Measurements from ENCODE around the gene NOL6. TPM values are rescaled to one million over a fixed set of nuclear protein-coding genes. Genes with fewer than 3 reads are reported as not detected.
A peak's percentile ranks its signal among the peaks of the same experiment; 100 is the strongest.

The NOL6 gene
- total RNA-seq, 1 experiment from 2014 or later: 36.4 TPM

- no peak overlapping the region for H3K9ac ChIP-seq (ENCODE audit: low read length)
- no peak overlapping the region for H3K4me3 ChIP-seq (replicated peaks in 1 of 2; ENCODE audit: low read depth in 1 of 2, low read length in 2 of 2)
- RAD21 ChIA-PET (ENCODE audit: low non-redundant PET in 1 of 2, low total read pairs in 2 of 2, uncharacterized antibody in 2 of 2, unreplicated experiment in 2 of 2): no interaction called here
- CTCF ChIA-PET: interaction anchor here (0.6 kb wide), 1 partner anchor 33 kb away, joined by 4 read pairs; no protein-coding TSS in a partner anchor
- H4K20me1 ChIP-seq (ENCODE audit: insufficient read depth): no peaks in the 10 kb centered on the region
- no peak for TF ChIP-seq ATF3 (IDR thresholded peaks at IDR 0.05)
- TF ChIP-seq CBX3 (IDR thresholded peaks at IDR 0.05; ENCODE audit: low read depth): no peak
- no peak for TF ChIP-seq TCF7L2 (IDR thresholded peaks at IDR 0.05; ENCODE audit: borderline replicate concordance, extremely low read depth, insufficient read depth, insufficient read length)
- no TSS peak for BruUV-seq (replicated peaks)
- POLR2A ChIA-PET: no interaction called here
- no peak overlapping the region for H3K4me2 ChIP-seq (ENCODE audit: low read length)
- no peaks in the 10 kb centered on the region for H3K79me2 ChIP-seq (ENCODE audit: insufficient read depth, low read length)
- no peak for ATAC-seq
- H3K9me3 ChIP-seq (ENCODE audit: control insufficient read depth in 1 of 2, insufficient read depth in 1 of 2, low read depth in 1 of 2, low read length in 2 of 2): no peaks in the 10 kb centered on the region
- intact Hi-C loops (cut with micrococcal nuclease): loop anchor here (10.0 kb wide), 1 partner anchor 65 kb away; no protein-coding TSS in a partner anchor
- H3K4me1 ChIP-seq (ENCODE audit: control insufficient read depth in 1 of 2, insufficient read depth in 2 of 2, low read length in 2 of 2): peaks cover 23 to 32% of the 10 kb centered on the region in 2 experiments
- H3K36me3 ChIP-seq (ENCODE audit: control insufficient read depth in 1 of 2, insufficient read depth in 2 of 2, low read length in 2 of 2): no peaks in the 10 kb centered on the region
- DNase-seq (ENCODE audit: low read depth, low spot score): no peak
- H3K27me3 ChIP-seq (ENCODE audit: insufficient read depth, low read length): no peaks in the 10 kb centered on the region
- H2AFZ ChIP-seq (ENCODE audit: low read depth, low read length, poor library complexity, severe bottlenecking): no peak overlapping the region
- no peaks in the 10 kb centered on the region for H3K9me2 ChIP-seq (ENCODE audit: insufficient read depth)
- H3K27ac ChIP-seq (ENCODE audit: low read depth, low read length): no peak overlapping the region
Measured at GRCh38 chr9:33419708-33420303, 53.9 kb downstream of the NOL6 start.

- H3K27me3 ChIP-seq (ENCODE audit: insufficient read depth, low read length): no peaks in the 10 kb centered on the region
- no peaks in the 10 kb centered on the region for H3K9me3 ChIP-seq (ENCODE audit: control insufficient read depth in 1 of 2, insufficient read depth in 1 of 2, low read depth in 1 of 2, low read length in 2 of 2)
- RAD21 ChIA-PET (ENCODE audit: low non-redundant PET in 1 of 2, low total read pairs in 2 of 2, uncharacterized antibody in 2 of 2, unreplicated experiment in 2 of 2): no interaction called here
- no peak overlapping the region for H3K9ac ChIP-seq (ENCODE audit: low read length)
- peak overlapping the region; percentile 58 for H3K4me2 ChIP-seq (ENCODE audit: low read length)
- H3K4me3 ChIP-seq (replicated peaks in 1 of 2; ENCODE audit: low read depth in 1 of 2, low read length in 2 of 2): no peak overlapping the region
- intact Hi-C loops (cut with micrococcal nuclease): loop anchor here (10.0 kb wide), 1 partner anchor 63 kb away; no protein-coding TSS in a partner anchor
- no peak for TF ChIP-seq POLR2A (IDR thresholded peaks at IDR 0.05; ENCODE audit: borderline replicate concordance, extremely low read depth, insufficient read depth, insufficient read length)
- TF ChIP-seq CEBPB (IDR thresholded peaks at IDR 0.05; ENCODE audit: low read depth): no peak
- TF ChIP-seq SIN3A (IDR thresholded peaks at IDR 0.05; ENCODE audit: low read depth): no peak
- no peak for TF ChIP-seq TCF7L2 (IDR thresholded peaks at IDR 0.05; ENCODE audit: borderline replicate concordance, extremely low read depth, insufficient read depth, insufficient read length)
- CTCF ChIA-PET: interaction anchor here (4.9 kb wide), 1 partner anchor 34 kb away, joined by 35 read pairs; no protein-coding TSS in a partner anchor
- ATAC-seq (no peak), DNase-seq (ENCODE audit: low read depth, low spot score) (no peak)
- no peaks in the 10 kb centered on the region for H3K79me2 ChIP-seq (ENCODE audit: insufficient read depth, low read length)
- H3K4me1 ChIP-seq (ENCODE audit: control insufficient read depth in 1 of 2, insufficient read depth in 2 of 2, low read length in 2 of 2): peaks cover 35 to 42% of the 10 kb centered on the region in 2 experiments
- no peak overlapping the region for H3K27ac ChIP-seq (ENCODE audit: low read depth, low read length)
- POLR2A ChIA-PET: no interaction called here
- H3K9me2 ChIP-seq (ENCODE audit: insufficient read depth): no peaks in the 10 kb centered on the region
- no peaks in the 10 kb centered on the region for H3K36me3 ChIP-seq (ENCODE audit: control insufficient read depth in 1 of 2, insufficient read depth in 2 of 2, low read length in 2 of 2)
- H2AFZ ChIP-seq (ENCODE audit: low read depth, low read length, poor library complexity, severe bottlenecking): no peak overlapping the region
- BruUV-seq (replicated peaks): no TSS peak
- H4K20me1 ChIP-seq (ENCODE audit: insufficient read depth): no peaks in the 10 kb centered on the region
Measured at GRCh38 chr9:33418090-33418489, 55.6 kb downstream of the NOL6 start.

Measured in HCT116 (cell line).